ENCODE measurements around the gene EPPIN.

DNA sequence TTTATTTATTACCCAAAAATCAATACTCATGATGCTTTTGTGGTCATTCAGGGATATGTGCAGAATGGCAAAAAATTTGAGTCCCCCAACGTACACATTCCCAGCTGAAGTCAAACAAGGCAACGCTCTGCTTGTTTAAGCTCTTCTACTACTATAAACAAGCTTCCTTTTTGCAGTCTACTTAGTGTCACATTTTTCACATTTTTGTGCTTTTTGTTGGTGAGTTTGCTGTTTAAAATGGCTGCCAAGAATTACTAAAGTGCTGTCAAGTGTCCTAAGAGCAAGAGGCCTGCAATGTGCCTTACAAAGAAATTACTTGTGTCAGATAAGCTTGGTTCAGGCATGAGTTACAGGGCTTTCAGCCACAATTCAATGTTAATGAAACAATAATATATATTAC is 29.8 kb upstream of the EPPIN start:
- TF ChIP-seq POLR2A (IDR thresholded peaks at IDR 0.05): no peak
- TF ChIP-seq, protein P1, sequence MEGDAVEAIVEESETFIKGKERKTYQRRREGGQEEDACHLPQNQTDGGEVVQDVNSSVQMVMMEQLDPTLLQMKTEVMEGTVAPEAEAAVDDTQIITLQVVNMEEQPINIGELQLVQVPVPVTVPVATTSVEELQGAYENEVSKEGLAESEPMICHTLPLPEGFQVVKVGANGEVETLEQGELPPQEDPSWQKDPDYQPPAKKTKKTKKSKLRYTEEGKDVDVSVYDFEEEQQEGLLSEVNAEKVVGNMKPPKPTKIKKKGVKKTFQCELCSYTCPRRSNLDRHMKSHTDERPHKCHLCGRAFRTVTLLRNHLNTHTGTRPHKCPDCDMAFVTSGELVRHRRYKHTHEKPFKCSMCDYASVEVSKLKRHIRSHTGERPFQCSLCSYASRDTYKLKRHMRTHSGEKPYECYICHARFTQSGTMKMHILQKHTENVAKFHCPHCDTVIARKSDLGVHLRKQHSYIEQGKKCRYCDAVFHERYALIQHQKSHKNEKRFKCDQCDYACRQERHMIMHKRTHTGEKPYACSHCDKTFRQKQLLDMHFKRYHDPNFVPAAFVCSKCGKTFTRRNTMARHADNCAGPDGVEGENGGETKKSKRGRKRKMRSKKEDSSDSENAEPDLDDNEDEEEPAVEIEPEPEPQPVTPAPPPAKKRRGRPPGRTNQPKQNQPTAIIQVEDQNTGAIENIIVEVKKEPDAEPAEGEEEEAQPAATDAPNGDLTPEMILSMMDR (IDR thresholded peaks at IDR 0.05): no peak

All from prostate gland (tissue), 2 donors.